K562 (cell line): ENCODE data around the gene FILIP1L.

Source experiments
- CXXC5 ChIP-seq: fragments of 250-450 bp; sonication (Bioruptor Pico); IDR thresholded peaks from 2 replicates; pipeline ENCODE4 v1.8.0; 2022; ENCODE audit warnings: inconsistent platforms, mild to moderate bottlenecking, moderate library complexity
- ESRRA ChIP-seq: fragments of 450-650 bp; IDR thresholded peaks from 2 replicates; pipeline ENCODE4 v1.6.1; 2014; ENCODE audit warnings: low read depth, mild to moderate bottlenecking, moderate library complexity, borderline replicate concordance
- FIP1L1 ChIP-seq: fragments of 200-400 bp; formaldehyde crosslinking; IDR thresholded peaks from 2 replicates; pipeline ENCODE4 v1.6.1; 2018; ENCODE audit warnings: mild to moderate bottlenecking, low read depth, low read length; ENCODE audit not compliant: poor library complexity, severe bottlenecking
- MAFF ChIP-seq: IDR thresholded peaks from 2 replicates; pipeline ENCODE4 v1.6.1; 2012; ENCODE audit warnings: low read length, improper control_type of control experiment
- NONO ChIP-seq, 2 experiments: fragments of 200-400 bp in 1 of 2; fragments of 450-650 bp in 1 of 2; formaldehyde crosslinking in 1 of 2; IDR thresholded peaks; 2 replicates each; pipeline ENCODE4 v1.6.1; 2017; ENCODE audit warnings: low read depth in 2 of 2, mild to moderate bottlenecking in 2 of 2, moderate library complexity in 2 of 2, low read length in 1 of 2
- RBBP5 ChIP-seq: fragments of 200-600 bp; sonication (generic); IDR thresholded peaks from 2 replicates; pipeline ENCODE4 v1.6.1; 2012; ENCODE audit warnings: borderline replicate concordance, mild to moderate bottlenecking, low read length, control low read depth, inconsistent platforms; ENCODE audit not compliant: insufficient read depth, poor library complexity, severe bottlenecking
- SP1 ChIP-seq: sonication (generic); formaldehyde crosslinking; IDR thresholded peaks from 2 replicates; pipeline ENCODE4 v1.8.1; 2022; ENCODE audit warnings: mild to moderate bottlenecking, missing genetic modification reagents
- TAF15 ChIP-seq: fragments of 200-400 bp; formaldehyde crosslinking; IDR thresholded peaks from 2 replicates; pipeline ENCODE4 v1.6.1; 2017; ENCODE audit warnings: mild to moderate bottlenecking, low read depth, low read length, moderate library complexity
- TRIM28 ChIP-seq: fragments of 450-650 bp; IDR thresholded peaks from 2 replicates; pipeline ENCODE4 v1.6.1; 2017
- ZNF778 ChIP-seq: fragments of 450-650 bp; formaldehyde crosslinking; IDR thresholded peaks from 2 replicates; pipeline ENCODE4 v1.4.0; 2020; ENCODE audit warnings: mild to moderate bottlenecking, moderate library complexity
- TF ChIP-seq, protein P1 (sequence below), 3 experiments: IDR thresholded peaks in 2 of 3; conservative IDR thresholded peaks in 1 of 3; 2 replicates each; pipeline ENCODE4 v1.5.1; 2011 to 2012; ENCODE audit warnings: low read length in 3 of 3, mild to moderate bottlenecking in 3 of 3, control low read depth in 2 of 3, improper control_type of control experiment in 1 of 3, inconsistent platforms in 1 of 3, low read depth in 1 of 3, mixed read lengths in 1 of 3, moderate library complexity in 1 of 3; ENCODE audit not compliant: insufficient read depth in 2 of 3
- TF ChIP-seq, protein P2 (sequence below): fragments of 250-450 bp; sonication (Bioruptor Pico); IDR thresholded peaks from 2 replicates; pipeline ENCODE4 v1.8.0; 2021; ENCODE audit warnings: moderate library complexity, mild to moderate bottlenecking, inconsistent platforms
- TF ChIP-seq, protein P3 (sequence below), 2 experiments: fragments of 450-650 bp in 1 of 2; IDR thresholded peaks; 2 replicates each; pipeline ENCODE4 v1.6.1; 2011 to 2017; ENCODE audit warnings: low read depth in 2 of 2, antibody characterized with exemption in 1 of 2, borderline replicate concordance in 1 of 2, low read length in 1 of 2, mild to moderate bottlenecking in 1 of 2, mixed read lengths in 1 of 2; ENCODE audit not compliant: control insufficient read depth in 1 of 2
- TF ChIP-seq, protein P4 (sequence below): fragments of 450-650 bp; formaldehyde crosslinking; conservative IDR thresholded peaks from 2 replicates; pipeline ENCODE4 v1.4.0; 2022; ENCODE audit warnings: mild to moderate bottlenecking, missing genetic modification characterization

DNA sequence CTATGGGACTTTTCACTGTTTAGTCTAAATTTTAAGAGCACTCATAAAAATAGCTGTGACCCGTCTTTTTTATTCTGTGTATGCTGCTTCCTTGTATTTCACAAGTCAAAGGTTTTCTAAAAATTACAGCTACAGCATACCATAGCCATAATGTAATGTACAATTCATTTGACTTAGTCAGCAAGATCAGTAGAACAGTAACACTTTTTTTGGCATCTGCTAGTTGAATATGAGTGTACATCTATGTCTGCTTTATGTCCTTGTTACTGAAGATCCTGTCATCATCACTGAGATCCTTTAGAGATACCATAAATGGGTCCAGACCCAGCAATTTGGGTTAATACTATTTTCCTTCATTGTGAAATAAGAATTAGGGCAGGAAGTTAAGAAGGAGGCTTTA, 254.5 kb downstream of the FILIP1L start:
- TF ChIP-seq TAF15: no peak
- no peak for TF ChIP-seq CXXC5
- TF ChIP-seq ZNF778 (CRISPR knock-in tag): no peak
- TF ChIP-seq MAFF: no peak
- TF ChIP-seq NONO (IDR thresholded peaks at IDR 0.05; ENCODE audit: low read depth in 2 of 2, low read length in 1 of 2): no peak
- TF ChIP-seq, protein P1, sequence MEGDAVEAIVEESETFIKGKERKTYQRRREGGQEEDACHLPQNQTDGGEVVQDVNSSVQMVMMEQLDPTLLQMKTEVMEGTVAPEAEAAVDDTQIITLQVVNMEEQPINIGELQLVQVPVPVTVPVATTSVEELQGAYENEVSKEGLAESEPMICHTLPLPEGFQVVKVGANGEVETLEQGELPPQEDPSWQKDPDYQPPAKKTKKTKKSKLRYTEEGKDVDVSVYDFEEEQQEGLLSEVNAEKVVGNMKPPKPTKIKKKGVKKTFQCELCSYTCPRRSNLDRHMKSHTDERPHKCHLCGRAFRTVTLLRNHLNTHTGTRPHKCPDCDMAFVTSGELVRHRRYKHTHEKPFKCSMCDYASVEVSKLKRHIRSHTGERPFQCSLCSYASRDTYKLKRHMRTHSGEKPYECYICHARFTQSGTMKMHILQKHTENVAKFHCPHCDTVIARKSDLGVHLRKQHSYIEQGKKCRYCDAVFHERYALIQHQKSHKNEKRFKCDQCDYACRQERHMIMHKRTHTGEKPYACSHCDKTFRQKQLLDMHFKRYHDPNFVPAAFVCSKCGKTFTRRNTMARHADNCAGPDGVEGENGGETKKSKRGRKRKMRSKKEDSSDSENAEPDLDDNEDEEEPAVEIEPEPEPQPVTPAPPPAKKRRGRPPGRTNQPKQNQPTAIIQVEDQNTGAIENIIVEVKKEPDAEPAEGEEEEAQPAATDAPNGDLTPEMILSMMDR (IDR thresholded peaks at IDR 0.05 in 2 of 3, conservative IDR thresholded peaks at IDR 0.05 in 1 of 3; ENCODE audit: insufficient read depth in 2 of 3, low read depth in 1 of 3, low read length in 3 of 3): no peak
- TF ChIP-seq SP1 (CRISPR knock-in tag): no peak
- no peak for TF ChIP-seq TRIM28
- TF ChIP-seq RBBP5: no peak
- TF ChIP-seq, protein P2, sequence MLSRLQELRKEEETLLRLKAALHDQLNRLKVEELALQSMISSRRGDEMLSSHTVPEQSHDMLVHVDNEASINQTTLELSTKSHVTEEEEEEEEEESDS: no peak
- TF ChIP-seq, protein P3, sequence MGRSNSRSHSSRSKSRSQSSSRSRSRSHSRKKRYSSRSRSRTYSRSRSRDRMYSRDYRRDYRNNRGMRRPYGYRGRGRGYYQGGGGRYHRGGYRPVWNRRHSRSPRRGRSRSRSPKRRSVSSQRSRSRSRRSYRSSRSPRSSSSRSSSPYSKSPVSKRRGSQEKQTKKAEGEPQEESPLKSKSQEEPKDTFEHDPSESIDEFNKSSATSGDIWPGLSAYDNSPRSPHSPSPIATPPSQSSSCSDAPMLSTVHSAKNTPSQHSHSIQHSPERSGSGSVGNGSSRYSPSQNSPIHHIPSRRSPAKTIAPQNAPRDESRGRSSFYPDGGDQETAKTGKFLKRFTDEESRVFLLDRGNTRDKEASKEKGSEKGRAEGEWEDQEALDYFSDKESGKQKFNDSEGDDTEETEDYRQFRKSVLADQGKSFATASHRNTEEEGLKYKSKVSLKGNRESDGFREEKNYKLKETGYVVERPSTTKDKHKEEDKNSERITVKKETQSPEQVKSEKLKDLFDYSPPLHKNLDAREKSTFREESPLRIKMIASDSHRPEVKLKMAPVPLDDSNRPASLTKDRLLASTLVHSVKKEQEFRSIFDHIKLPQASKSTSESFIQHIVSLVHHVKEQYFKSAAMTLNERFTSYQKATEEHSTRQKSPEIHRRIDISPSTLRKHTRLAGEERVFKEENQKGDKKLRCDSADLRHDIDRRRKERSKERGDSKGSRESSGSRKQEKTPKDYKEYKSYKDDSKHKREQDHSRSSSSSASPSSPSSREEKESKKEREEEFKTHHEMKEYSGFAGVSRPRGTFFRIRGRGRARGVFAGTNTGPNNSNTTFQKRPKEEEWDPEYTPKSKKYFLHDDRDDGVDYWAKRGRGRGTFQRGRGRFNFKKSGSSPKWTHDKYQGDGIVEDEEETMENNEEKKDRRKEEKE (IDR thresholded peaks at IDR 0.05; ENCODE audit: borderline replicate concordance in 1 of 2, control insufficient read depth in 1 of 2, low read depth in 2 of 2, low read length in 1 of 2): no peak
- TF ChIP-seq, protein P4, sequence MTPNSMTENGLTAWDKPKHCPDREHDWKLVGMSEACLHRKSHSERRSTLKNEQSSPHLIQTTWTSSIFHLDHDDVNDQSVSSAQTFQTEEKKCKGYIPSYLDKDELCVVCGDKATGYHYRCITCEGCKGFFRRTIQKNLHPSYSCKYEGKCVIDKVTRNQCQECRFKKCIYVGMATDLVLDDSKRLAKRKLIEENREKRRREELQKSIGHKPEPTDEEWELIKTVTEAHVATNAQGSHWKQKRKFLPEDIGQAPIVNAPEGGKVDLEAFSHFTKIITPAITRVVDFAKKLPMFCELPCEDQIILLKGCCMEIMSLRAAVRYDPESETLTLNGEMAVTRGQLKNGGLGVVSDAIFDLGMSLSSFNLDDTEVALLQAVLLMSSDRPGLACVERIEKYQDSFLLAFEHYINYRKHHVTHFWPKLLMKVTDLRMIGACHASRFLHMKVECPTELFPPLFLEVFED (CRISPR knock-in tag): no peak
- no peak for TF ChIP-seq ESRRA
- TF ChIP-seq FIP1L1: no peak
